GM19468 (cell line): ENCODE measurements around the gene ZC3H13.

Experiments
- ATAC-seq: cut with Tn5 transposase; IDR thresholded peaks from one replicate; pipeline ENCODE4 v1.9.1; 2021; ENCODE audit warnings: mild to moderate bottlenecking, moderate library complexity, moderate number of reproducible peaks; ENCODE audit not compliant: unreplicated experiment; ENCODE audit errors: extremely low read depth

Gene ZC3H13

DNA sequence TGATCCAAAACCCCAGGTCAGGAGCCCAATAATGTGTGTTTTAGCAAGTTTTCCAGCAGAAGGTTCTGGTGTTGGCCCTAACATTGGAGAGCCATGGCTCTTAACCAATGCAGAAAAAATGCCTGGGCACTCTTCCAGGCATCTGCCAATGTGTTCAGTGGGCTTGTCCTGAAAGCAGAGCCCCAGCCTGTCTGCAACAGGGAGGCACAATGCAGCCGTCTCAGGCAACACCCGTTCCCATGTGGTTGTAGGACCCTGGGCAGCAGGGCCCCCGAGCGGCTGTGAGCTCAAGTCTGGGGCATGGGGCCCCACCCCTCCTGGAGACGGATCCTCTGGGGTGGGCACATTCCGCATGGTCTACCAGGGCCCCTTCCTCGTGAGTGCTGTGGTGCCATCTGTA is 142.9 kb downstream of the ZC3H13 start:
- no peak for ATAC-seq

DNA sequence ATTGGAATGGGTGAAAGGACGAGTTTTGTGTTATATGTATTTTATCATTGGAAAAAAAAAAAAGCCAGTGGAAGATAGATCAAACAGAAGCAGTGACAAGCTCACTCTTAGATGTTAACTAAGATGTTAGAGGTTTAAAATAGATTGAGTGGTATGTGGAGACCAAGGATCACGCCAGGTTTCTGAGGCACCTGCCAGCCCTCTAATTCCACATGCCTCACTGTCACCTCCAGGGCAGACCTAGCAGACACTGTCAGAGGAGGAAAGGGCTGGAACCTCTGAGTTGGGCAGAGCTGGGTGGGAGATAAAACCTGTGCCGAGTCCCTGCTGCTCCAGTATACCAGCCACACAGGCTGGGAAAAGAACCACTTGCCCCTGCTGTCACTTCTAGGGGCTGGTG is 143.5 kb downstream of the ZC3H13 start:
- no peak for ATAC-seq

GRCh38 chr13:45907503-45907902 is 145.0 kb downstream of the ZC3H13 start:
- ATAC-seq, result no peak
